Neutrophil (primary cell): ENCODE measurements around the gene PLD2.

Experiments
- H3K27ac ChIP-seq: fragments of 200-600 bp; sonication (generic); 2 replicates; pipeline ENCODE4 v1.5.1; 2016; ENCODE audit warnings: mild to moderate bottlenecking, moderate library complexity
- H3K27me3 ChIP-seq: fragments of 200-600 bp; sonication (generic); 2 replicates; pipeline ENCODE4 v1.6.0; 2016; ENCODE audit warnings: mild to moderate bottlenecking
- H3K36me3 ChIP-seq: fragments of 200-600 bp; sonication (generic); 2 replicates; pipeline ENCODE4 v1.5.1; 2017
- H3K4me1 ChIP-seq, 2 experiments: fragments of 200-600 bp in 1 of 2; sonication (generic) in 1 of 2; 1 replicate in 1 of 2; 2 replicates in 1 of 2; pipeline versions ENCODE4 v1.5.1 to v1.6.1; 2013 to 2016; ENCODE audit warnings: low read depth in 1 of 2, low read length in 1 of 2, mild to moderate bottlenecking in 1 of 2, moderate library complexity in 1 of 2; ENCODE audit not compliant: control insufficient read depth in 1 of 2, insufficient read depth in 1 of 2
- H3K4me3 ChIP-seq, 2 experiments: fragments of 200-600 bp in 1 of 2; sonication (generic) in 1 of 2; 1 replicate in 1 of 2; 2 replicates in 1 of 2; pipeline ENCODE4 v1.5.1; 2013 to 2016; ENCODE audit warnings: low read depth in 1 of 2, low read length in 1 of 2, mild to moderate bottlenecking in 1 of 2, moderate library complexity in 1 of 2
- H3K9me3 ChIP-seq: fragments of 200-600 bp; sonication (generic); 2 replicates; pipeline ENCODE4 v1.5.1; 2016
- TF ChIP-seq, protein P1 (sequence below): fragments of 200-600 bp; sonication (generic); IDR thresholded peaks from 2 replicates; pipeline ENCODE4 v1.5.1; 2016; ENCODE audit warnings: antibody characterized with exemption

The PLD2 gene

DNA sequence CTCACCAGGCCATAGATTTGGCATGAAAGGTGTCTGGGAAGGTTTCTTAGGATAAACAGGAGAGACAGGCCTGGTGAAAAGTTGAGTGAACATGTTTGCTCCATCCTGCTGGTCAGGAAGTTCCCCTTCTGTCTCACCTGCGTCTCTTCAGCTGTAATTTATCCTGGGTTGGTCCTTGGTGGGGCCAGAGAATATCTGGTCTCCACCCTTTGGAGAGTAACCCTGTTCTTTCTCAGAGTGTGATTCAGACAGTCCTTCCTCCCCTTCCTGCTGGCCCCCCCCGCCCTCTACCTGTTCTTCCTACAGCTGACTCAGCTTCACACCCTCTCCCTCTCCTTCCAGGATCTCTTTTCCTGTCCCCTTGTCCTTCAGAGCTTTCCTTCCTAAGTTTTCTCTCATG lies 43.3 kb downstream of the PLD2 start:
- TF ChIP-seq, protein P1, sequence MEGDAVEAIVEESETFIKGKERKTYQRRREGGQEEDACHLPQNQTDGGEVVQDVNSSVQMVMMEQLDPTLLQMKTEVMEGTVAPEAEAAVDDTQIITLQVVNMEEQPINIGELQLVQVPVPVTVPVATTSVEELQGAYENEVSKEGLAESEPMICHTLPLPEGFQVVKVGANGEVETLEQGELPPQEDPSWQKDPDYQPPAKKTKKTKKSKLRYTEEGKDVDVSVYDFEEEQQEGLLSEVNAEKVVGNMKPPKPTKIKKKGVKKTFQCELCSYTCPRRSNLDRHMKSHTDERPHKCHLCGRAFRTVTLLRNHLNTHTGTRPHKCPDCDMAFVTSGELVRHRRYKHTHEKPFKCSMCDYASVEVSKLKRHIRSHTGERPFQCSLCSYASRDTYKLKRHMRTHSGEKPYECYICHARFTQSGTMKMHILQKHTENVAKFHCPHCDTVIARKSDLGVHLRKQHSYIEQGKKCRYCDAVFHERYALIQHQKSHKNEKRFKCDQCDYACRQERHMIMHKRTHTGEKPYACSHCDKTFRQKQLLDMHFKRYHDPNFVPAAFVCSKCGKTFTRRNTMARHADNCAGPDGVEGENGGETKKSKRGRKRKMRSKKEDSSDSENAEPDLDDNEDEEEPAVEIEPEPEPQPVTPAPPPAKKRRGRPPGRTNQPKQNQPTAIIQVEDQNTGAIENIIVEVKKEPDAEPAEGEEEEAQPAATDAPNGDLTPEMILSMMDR, result no peak
- Histone ChIP-seq H3K4me1 (peaks cover 5 to 16% of the 10 kb centered on the region in 2 experiments), H3K4me3 (no peak overlapping the region)

DNA sequence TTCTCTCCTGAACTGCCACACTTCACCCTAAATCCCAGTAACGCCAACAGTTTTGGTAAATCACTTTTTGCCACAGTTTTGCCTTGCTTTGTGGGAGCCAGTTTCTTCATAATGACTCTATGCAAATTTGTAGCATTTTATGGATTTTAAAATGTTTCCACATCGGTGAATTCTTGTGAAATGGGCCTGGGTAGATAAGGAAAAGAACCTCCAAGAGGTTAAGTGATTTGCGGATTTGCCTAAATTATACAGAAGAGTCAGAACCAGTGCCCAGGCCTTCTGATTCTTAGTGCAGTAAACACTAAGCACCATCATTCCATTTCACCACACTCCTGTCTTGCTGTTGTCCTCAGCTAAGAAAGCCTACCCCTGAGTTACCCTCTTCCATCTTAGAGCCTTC lies 44.1 kb downstream of the PLD2 start:
- Histone ChIP-seq H3K9me3 (no peaks in the 10 kb centered on the region), H3K4me1 (peaks cover 0 to 9% of the 10 kb centered on the region in 2 experiments), H3K27me3 (no peaks in the 10 kb centered on the region), H3K27ac (no peak overlapping the region), H3K4me3 (no peak overlapping the region), H3K36me3 (peaks cover 7% of the 10 kb centered on the region)
- TF ChIP-seq, protein P1, result no peak

More for the DNA sequence above, 43.3 kb downstream of the PLD2 start:
- no peaks in the 10 kb centered on the region for H3K27me3 ChIP-seq
- peaks cover 7% of the 10 kb centered on the region for H3K36me3 ChIP-seq
- no peak overlapping the region for H3K27ac ChIP-seq
- H3K9me3 ChIP-seq, result no peaks in the 10 kb centered on the region

DNA sequence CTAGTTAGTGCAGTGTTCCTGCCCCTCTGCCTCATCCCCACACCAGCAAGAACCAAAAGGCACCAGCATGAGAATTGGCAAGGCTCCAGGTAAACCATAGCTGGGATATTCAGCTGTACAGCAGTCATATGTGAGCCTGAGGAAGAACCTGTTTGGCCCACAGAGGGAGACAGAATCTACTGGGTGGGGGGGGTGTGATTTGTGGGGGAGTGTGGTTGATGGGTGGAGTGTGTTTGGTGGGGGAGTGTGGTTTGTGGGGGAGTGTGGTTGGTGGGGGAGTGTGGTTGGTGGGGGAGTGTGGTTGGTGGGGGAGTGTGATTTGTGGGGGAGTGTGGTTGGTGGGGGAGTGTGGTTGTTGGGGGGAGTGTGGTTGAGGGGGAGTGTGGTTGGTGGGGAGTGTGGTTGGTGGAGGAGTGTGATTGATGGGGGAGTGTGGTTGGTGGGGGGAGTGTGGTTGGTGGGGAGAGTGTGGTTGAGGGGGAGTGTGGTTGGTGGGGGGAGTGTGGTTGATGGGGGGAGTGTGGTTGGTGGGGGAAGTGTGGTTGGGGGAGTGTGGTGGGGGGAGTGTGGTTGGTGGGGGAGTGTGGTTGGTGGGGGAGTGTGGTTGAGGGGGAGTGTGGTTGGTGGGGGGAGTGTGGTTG lies 45.7 kb downstream of the PLD2 start:
- TF ChIP-seq, protein P1, result no peak
- no peaks in the 10 kb centered on the region for H3K9me3 ChIP-seq
- no peaks in the 10 kb centered on the region for H3K27me3 ChIP-seq
- peaks cover 13% of the 10 kb centered on the region for H3K36me3 ChIP-seq
- H3K4me3 ChIP-seq, result no peak overlapping the region
- peaks cover 2 to 6% of the 10 kb centered on the region in 2 experiments for H3K4me1 ChIP-seq
- H3K27ac ChIP-seq, result no peak overlapping the region

DNA sequence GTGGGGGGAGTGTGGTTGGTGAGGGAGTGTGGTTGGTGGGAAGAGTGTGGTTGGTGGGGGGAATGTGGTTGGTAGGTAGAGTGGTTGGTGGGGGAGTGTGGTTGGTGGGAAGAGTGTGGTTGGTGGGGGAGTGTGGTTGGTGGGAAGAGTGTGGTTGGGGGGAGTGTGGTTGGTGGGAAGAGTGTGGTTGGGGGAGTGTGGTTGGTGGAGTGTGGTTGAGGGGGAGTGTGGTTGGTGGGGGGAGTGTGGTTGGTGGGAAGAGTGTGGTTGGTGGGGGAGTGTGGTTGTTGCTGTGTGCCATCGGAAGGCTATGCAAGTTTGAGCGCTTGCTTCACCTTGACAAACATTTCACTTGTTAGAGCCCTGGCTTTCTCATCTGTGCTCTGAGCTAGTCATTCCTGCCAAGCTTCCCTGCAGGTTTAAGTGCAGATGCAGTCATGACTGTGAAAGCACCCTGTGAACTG lies 46.3 kb downstream of the PLD2 start:
- H3K27ac ChIP-seq, result no peak overlapping the region
- peaks cover 13% of the 10 kb centered on the region for H3K36me3 ChIP-seq
- H3K9me3 ChIP-seq, result no peaks in the 10 kb centered on the region
- TF ChIP-seq, protein P1, result no peak
- H3K27me3 ChIP-seq, result no peaks in the 10 kb centered on the region
- H3K4me1 ChIP-seq, result peaks cover 7 to 9% of the 10 kb centered on the region in 2 experiments
- no peak overlapping the region for H3K4me3 ChIP-seq

DNA sequence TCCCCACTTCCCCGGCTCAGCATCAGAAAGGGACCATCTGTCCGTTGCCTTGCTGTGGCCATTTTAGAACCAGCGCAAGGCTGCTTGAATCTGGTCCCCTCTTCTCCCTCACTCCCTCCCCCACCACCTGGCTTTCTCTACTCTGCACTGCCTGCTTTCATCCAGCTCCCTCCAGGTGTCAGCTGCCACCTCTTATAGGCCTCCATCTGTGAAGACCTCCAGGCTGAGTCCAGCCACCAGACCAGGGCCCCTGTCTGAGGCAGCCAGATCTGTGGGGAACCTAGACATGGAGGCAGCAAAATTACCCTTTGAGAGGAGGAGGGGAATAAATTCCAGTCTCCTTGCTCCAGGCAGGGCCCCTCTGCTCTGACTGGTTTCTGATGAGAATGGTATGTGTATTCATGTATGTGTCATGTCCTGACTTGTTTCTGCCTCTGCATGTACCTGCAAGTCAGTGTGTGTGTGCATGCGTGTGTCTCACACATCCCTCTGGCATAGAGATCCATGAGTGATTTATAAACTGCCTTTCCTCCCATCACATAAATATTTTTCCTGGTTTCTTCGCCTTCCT lies 47.2 kb downstream of the PLD2 start:
- Histone ChIP-seq H3K36me3 (peaks cover 13% of the 10 kb centered on the region), H3K4me3 (no peak overlapping the region), H3K27me3 (no peaks in the 10 kb centered on the region), H3K4me1 (peaks cover 10 to 17% of the 10 kb centered on the region in 2 experiments), H3K27ac (no peak overlapping the region), H3K9me3 (no peaks in the 10 kb centered on the region)
- TF ChIP-seq, protein P1, result no peak
